Gastrocnemius medialis (tissue), 4 donors: ENCODE measurements around the gene ST6GALNAC2. TPM values are rescaled to one million over a fixed set of nuclear protein-coding genes. Genes with fewer than 3 reads are reported as not detected.
"Not testable (repeated sequence)": the region's sequence is repeated elsewhere in the genome, so short reads cannot be mapped to it uniquely, and the experiment has no call there.

Experiments
- ATAC-seq, 2 donors: fragments of 150-250 bp; one replicate each; pipeline ENCODE4 v1.9.1; 2016
- DNase-seq, 2 donors: peaks; one replicate each; pipeline ENCODE4 v3.0.0-alpha.2; 2019
- H3K27ac ChIP-seq, 4 donors: fragments of 200-600 bp; sonication (generic); 1 replicate in 1 of 4; 2 replicates in 3 of 4; pipeline ENCODE4 v1.5.1; 2016 to 2018; ENCODE audit warnings: mild to moderate bottlenecking in 2 of 4, moderate library complexity in 1 of 4
- H3K27me3 ChIP-seq, 3 donors: fragments of 200-600 bp; sonication (generic) in 2 of 3; 1 replicate in 1 of 3; 2 replicates in 2 of 3; pipeline versions ENCODE4 v1.5.1 to v1.6.0; 2016 to 2019; ENCODE audit warnings: mild to moderate bottlenecking in 1 of 3, moderate library complexity in 1 of 3
- H3K36me3 ChIP-seq, 2 donors: fragments of 200-600 bp; sonication (generic) in 1 of 2; one replicate each; pipeline ENCODE4 v1.5.1; 2017 to 2018
- H3K4me1 ChIP-seq, 2 donors: fragments of 200-600 bp; sonication (generic) in 1 of 2; one replicate each; pipeline ENCODE4 v1.5.1; 2016 to 2017; ENCODE audit warnings: mild to moderate bottlenecking in 2 of 2
- H3K4me3 ChIP-seq, 4 donors: fragments of 200-600 bp; sonication (generic) in 3 of 4; 1 replicate in 1 of 4; 2 replicates in 3 of 4; pipeline ENCODE4 v1.5.1; 2016 to 2019; ENCODE audit warnings: mild to moderate bottlenecking in 2 of 4
- H3K9me3 ChIP-seq, 3 donors: fragments of 200-600 bp; sonication (generic) in 2 of 3; 1 replicate in 1 of 3; 2 replicates in 2 of 3; pipeline ENCODE4 v1.5.1; 2016 to 2019
- POLR2A ChIP-seq, 2 donors: fragments of 450-650 bp; IDR thresholded peaks; one replicate each; pipeline ENCODE4 v1.6.1; 2017; ENCODE audit warnings: antibody characterized with exemption in 2 of 2, mild to moderate bottlenecking in 2 of 2, moderate library complexity in 2 of 2
- in situ Hi-C, 4 donors: fragments of 200-750 bp; cut with MboI; loops; one replicate each; pipeline versions ENCODE4 v1.15.0 to v1.8.0; 2017; ENCODE audit warnings: low sequenced_read_pairs in 4 of 4
- intact Hi-C: fragments of 100-400 bp; cut with DNase I; formaldehyde crosslinking; loops from one replicate; pipeline ENCODE4 v1.15.1; 2023; ENCODE audit warnings: low total_unique reads
- total RNA-seq, 4 donors: library from RNA; depleted of rRNA; stranded (reverse); fragments of >200 nt; gene quantifications; one replicate each; pipeline versions ENCODE4 v1.1.0 to v1.2.3, GENCODE V29; 2016
- TF ChIP-seq, protein P1 (sequence below), 5 experiments: fragments of 450-650 bp in 3 of 5; fragments of 200-600 bp in 2 of 5; sonication (generic) in 2 of 5; IDR thresholded peaks in 4 of 5; conservative IDR thresholded peaks in 1 of 5; 1 replicate in 4 of 5; 2 replicates in 1 of 5; pipeline ENCODE4 v1.5.1; 2016 to 2019; ENCODE audit warnings: antibody characterized with exemption in 5 of 5, mild to moderate bottlenecking in 3 of 5, moderate library complexity in 3 of 5

ST6GALNAC2 gene
- total RNA-seq, 4 donors from 2014 or later, result 13.6 to 31.1 (median 27.4) TPM

DNA sequence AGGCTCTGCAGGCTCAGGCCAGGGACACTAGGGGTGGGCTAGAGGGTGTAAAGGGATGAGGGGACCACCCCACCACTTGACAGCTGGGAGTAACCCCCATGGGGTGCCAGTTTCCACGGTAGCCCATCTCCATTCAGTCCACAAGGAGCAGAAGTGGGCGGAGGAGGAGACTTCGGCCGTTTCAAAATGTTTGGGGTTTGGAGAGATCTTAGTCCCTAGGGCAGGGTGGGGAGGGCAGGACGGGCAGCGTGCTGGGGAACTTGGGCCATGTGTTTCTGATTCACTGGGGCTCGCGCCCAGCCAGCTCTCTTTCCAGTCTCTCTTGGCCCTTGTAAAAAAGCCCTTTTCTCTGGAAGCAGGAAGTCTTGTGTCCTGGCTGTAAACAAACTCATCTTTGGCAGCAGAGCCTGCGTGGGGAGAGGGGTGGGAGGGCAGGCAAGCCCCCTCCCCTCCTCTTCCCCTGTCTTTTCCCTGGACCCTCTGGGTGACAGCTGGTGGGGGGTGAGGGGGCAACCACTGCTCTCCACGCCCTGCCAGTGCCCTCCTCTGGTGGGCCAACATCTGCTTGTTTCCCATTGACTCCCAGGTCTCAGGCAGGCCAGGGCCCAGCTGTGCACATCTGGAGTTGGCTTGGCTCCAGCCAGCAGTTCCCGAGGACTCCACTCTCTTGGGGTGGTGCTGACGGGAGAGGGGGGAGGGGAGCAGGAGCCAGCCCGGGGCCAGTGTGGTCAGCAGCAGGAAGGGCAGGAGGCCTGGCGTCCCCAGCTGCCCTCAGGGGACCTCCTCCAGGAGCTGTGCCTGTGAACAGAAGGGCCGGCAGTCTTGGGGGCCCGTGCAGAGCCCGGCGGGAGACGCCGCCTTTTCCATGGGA lies 56.2 kb downstream of the ST6GALNAC2 start:
- DNase-seq (peak; percentile 72 to 83), ATAC-seq (peak; percentile 45 to 48)
- Histone ChIP-seq H3K4me1 (peaks cover 31 to 43% of the 10 kb centered on the region in 2 donors), H3K36me3 (no peaks in the 10 kb centered on the region), H3K27me3 (no peaks in the 10 kb centered on the region), H3K4me3 (peak overlapping the region in 2 of 4 donors; percentile 11 to 23), H3K27ac (peak overlapping the region; percentile 88 to 94 (median 91)), H3K9me3 (no peaks in the 10 kb centered on the region)
- in situ Hi-C loops (loop anchor here in 2 of 4 donors (10.0 kb wide), 2 partner anchors 55 to 95 kb away; partner anchors contain the start of gene ST6GALNAC2 (in 1 of the 2)), intact Hi-C loops (no loop called here)
- peak in 1 of 2 donors; percentile 6 for TF ChIP-seq POLR2A (IDR thresholded peaks at IDR 0.05)
- TF ChIP-seq, protein P1, sequence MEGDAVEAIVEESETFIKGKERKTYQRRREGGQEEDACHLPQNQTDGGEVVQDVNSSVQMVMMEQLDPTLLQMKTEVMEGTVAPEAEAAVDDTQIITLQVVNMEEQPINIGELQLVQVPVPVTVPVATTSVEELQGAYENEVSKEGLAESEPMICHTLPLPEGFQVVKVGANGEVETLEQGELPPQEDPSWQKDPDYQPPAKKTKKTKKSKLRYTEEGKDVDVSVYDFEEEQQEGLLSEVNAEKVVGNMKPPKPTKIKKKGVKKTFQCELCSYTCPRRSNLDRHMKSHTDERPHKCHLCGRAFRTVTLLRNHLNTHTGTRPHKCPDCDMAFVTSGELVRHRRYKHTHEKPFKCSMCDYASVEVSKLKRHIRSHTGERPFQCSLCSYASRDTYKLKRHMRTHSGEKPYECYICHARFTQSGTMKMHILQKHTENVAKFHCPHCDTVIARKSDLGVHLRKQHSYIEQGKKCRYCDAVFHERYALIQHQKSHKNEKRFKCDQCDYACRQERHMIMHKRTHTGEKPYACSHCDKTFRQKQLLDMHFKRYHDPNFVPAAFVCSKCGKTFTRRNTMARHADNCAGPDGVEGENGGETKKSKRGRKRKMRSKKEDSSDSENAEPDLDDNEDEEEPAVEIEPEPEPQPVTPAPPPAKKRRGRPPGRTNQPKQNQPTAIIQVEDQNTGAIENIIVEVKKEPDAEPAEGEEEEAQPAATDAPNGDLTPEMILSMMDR (IDR thresholded peaks at IDR 0.05 in 4 of 5, conservative IDR thresholded peaks at IDR 0.05 in 1 of 5), result peak in 1 of 5 experiments; percentile 2

DNA sequence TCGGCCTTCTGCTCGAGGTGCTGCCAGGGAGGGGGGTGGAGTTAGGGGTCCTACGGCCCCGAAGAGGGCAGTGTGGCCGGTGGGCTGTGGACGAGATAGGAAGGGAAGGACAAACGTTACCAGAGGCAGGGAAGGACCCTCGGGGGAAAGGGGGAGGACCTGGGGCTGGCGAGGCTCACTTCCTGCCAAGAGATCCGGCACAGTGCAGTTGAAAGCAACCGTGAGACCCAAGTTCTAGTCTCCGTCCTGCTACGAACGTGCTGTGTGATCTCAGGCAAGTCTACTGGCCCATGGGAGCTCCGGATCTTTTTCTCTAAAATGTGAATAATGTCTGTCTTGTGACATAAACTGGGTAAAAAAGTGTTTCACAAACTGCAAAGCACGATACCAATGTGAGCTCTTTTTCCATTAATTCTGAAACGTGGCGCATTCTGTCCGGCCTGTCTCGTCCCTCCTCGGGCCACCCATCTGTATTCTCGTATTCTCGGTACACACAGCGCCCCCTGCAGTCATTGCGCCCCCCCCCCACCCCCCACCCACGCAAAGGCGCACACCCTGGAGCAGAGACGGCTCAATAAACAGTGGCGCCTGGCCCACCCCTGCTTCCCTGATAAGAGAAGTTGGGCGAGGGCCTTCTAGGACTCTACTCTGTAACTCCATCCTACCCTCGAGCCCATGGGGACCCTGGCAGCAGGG lies 57.0 kb downstream of the ST6GALNAC2 start:
- ATAC-seq (no peak), DNase-seq (no peak)
- Histone ChIP-seq H3K36me3 (no peaks in the 10 kb centered on the region), H3K4me3 (peak overlapping the region; percentile 30 to 45 (median 34)), H3K27ac (peak overlapping the region; percentile 88 to 94 (median 91)), H3K4me1 (peaks cover 32 to 45% of the 10 kb centered on the region in 2 donors), H3K9me3 (no peaks in the 10 kb centered on the region), H3K27me3 (no peaks in the 10 kb centered on the region)
- in situ Hi-C loops, result loop anchor here in 2 of 4 donors (10.0 kb wide), 2 partner anchors 56 to 96 kb away; partner anchors contain the start of gene ST6GALNAC2 (in 1 of the 2)
- no peak for TF ChIP-seq POLR2A (IDR thresholded peaks at IDR 0.05)
- TF ChIP-seq, protein P1 (IDR thresholded peaks at IDR 0.05 in 4 of 5, conservative IDR thresholded peaks at IDR 0.05 in 1 of 5), result peak in 1 of 5 experiments; percentile 18
- intact Hi-C loops, result no loop called here

DNA sequence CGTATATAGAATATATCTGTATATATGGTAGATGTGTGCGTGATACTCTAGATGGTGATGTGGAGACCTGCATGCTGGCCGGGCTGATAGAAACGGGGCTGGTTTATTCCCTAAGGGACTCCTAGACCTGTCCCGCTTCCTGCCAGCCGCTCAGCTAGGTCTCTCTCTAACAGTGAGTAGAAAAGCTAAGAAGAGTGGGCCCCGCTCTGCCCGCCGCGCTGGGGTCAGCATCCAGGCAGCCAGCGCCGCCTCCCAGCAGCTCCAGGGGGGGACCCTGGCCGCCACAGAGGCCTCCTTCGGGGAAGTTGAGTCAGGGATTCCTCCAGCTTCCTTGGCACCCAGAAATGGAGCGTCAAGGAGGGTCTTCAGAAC lies 57.5 kb downstream of the ST6GALNAC2 start:
- no peak for DNase-seq
- intact Hi-C loops (no loop called here), in situ Hi-C loops (loop anchor here in 2 of 4 donors (10.0 kb wide), 2 partner anchors 57 to 97 kb away; partner anchors contain the start of gene ST6GALNAC2 (in 1 of the 2))
- Histone ChIP-seq H3K27me3 (no peaks in the 10 kb centered on the region), H3K27ac (peak overlapping the region; percentile 88 to 94 (median 91)), H3K36me3 (no peaks in the 10 kb centered on the region), H3K4me1 (peaks cover 32 to 45% of the 10 kb centered on the region in 2 donors), H3K9me3 (no peaks in the 10 kb centered on the region), H3K4me3 (peak overlapping the region; percentile 30 to 45 (median 34))
- ATAC-seq, result no peak
- TF ChIP-seq POLR2A (IDR thresholded peaks at IDR 0.05), result no peak
- TF ChIP-seq, protein P1 (IDR thresholded peaks at IDR 0.05 in 4 of 5, conservative IDR thresholded peaks at IDR 0.05 in 1 of 5), result no peak

DNA sequence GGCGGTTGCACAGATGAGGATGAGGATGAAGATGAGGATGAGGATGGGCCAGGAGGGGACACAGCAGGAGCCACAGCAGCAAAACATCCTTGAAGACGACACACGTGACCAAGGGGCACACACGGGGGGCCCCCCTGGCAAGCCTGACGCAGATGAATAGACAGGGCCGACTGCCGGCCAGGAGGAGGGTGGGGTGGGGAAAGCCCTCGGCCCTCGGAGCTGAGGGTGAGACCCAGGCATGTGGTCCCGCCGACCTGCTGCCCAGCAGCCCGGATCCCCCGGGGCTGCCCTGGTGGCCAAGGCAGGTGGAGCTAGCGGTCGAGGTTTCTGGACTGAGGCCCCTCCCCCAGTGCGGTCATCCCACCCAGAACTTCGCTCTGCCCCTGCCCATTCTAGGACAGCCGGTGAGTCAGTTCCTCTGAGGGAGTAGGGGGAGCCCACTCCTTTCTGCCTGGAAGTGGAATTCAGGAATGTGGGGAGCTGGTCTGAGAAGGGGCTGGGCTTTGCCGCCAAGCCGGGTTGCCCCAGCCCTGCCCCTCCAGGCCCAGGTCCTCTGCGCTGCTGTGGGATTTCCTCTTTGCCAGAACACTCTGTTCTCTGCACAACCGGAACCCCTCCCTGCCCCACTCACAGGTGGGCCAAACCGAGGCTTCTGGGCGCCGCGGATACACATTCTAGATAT lies 58.1 kb downstream of the ST6GALNAC2 start:
- H3K27me3 ChIP-seq, result no peaks in the 10 kb centered on the region
- peak; percentile 54 to 65 for TF ChIP-seq POLR2A (IDR thresholded peaks at IDR 0.05)
- TF ChIP-seq, protein P1 (IDR thresholded peaks at IDR 0.05 in 4 of 5, conservative IDR thresholded peaks at IDR 0.05 in 1 of 5), result peak in 4 of 5 experiments; percentile 24 to 49 (median 38)
- no peaks in the 10 kb centered on the region for H3K36me3 ChIP-seq
- peak overlapping the region; percentile 88 to 94 (median 91) for H3K27ac ChIP-seq
- peak overlapping the region in 3 of 4 donors; percentile 33 to 45 (median 35) for H3K4me3 ChIP-seq
- in situ Hi-C loops (loop anchor here in 2 of 4 donors (10.0 kb wide), 2 partner anchors 57 to 97 kb away; partner anchors contain the start of gene ST6GALNAC2 (in 1 of the 2)), intact Hi-C loops (no loop called here)
- ATAC-seq (peak; percentile 39 to 53), DNase-seq (peak in 1 of 2 donors; percentile 69)
- peaks cover 32 to 49% of the 10 kb centered on the region in 2 donors for H3K4me1 ChIP-seq
- no peaks in the 10 kb centered on the region for H3K9me3 ChIP-seq

DNA sequence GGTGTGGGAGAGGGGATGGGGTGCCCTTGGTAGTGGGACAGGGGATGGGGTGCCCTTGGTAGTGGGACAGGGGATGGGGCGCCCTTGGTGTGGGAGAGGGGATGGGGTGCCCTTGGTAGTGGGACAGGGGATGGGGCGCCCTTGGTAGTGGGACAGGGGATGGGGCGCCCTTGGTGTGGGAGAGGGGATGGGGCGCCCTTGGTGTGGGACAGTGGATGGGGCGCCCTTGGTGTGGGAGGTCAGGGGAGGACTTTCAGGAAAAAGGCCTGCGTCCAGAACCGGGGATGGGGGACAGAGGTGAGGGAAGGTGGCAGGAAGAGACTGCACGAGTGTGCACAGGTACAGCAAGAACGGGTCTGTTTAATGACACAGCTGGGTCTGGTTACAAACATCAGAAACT lies 58.6 kb downstream of the ST6GALNAC2 start:
- DNase-seq, intact Hi-C loops, H3K27me3 ChIP-seq, H3K36me3 ChIP-seq, H3K9me3 ChIP-seq, ATAC-seq: not testable (repeated sequence)
- in situ Hi-C loops, result loop anchor here in 2 of 4 donors (10.0 kb wide), 2 partner anchors 58 to 98 kb away; partner anchors contain the start of gene ST6GALNAC2 (in 1 of the 2)
- peak overlapping the region; percentile 88 to 94 (median 91) for H3K27ac ChIP-seq
- peak overlapping the region in 2 of 4 donors; percentile 35 to 45 for H3K4me3 ChIP-seq
- H3K4me1 ChIP-seq, result peaks cover 32 to 46% of the 10 kb centered on the region in 2 donors

DNA sequence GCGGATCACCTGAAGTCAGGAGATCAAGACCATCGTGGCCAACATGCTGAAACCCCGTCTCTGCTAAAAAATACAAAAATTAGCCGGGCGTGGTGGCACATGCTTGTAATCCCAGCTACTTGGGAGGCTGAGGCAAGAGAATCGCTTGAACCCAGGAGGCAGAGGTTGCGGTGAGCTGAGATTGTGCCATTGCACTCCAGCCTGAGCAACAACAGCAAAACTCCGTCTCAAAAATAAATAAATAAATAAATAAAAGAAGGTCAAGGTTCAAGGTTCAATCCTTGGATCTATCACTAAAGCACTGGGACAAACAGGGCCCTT lies 60.2 kb downstream of the ST6GALNAC2 start:
- H3K36me3 ChIP-seq, ATAC-seq, intact Hi-C loops, H3K27me3 ChIP-seq, DNase-seq, H3K9me3 ChIP-seq, H3K4me3 ChIP-seq: not testable (repeated sequence)
- Histone ChIP-seq H3K4me1 (peaks cover 18 to 32% of the 10 kb centered on the region in 2 donors), H3K27ac (peak overlapping the region; percentile 42 to 69 (median 54))
- in situ Hi-C loops, result loop anchor here in 2 of 4 donors (10.0 kb wide), 2 partner anchors 59 to 99 kb away; partner anchors contain the start of gene ST6GALNAC2 (in 1 of the 2)
